Gastrocnemius medialis (tissue), 4 donors: ENCODE data around the gene KIF27.

Source experiments
- POLR2A ChIP-seq, 2 donors: fragments of 450-650 bp; IDR thresholded peaks; one replicate each; pipeline ENCODE4 v1.6.1; 2017; ENCODE audit warnings: antibody characterized with exemption in 2 of 2, mild to moderate bottlenecking in 2 of 2, moderate library complexity in 2 of 2
- TF ChIP-seq, protein P1 (sequence below), 5 experiments: fragments of 450-650 bp in 3 of 5; fragments of 200-600 bp in 2 of 5; sonication (generic) in 2 of 5; IDR thresholded peaks in 4 of 5; conservative IDR thresholded peaks in 1 of 5; 1 replicate in 4 of 5; 2 replicates in 1 of 5; pipeline ENCODE4 v1.5.1; 2016 to 2019; ENCODE audit warnings: antibody characterized with exemption in 5 of 5, mild to moderate bottlenecking in 3 of 5, moderate library complexity in 3 of 5

DNA sequence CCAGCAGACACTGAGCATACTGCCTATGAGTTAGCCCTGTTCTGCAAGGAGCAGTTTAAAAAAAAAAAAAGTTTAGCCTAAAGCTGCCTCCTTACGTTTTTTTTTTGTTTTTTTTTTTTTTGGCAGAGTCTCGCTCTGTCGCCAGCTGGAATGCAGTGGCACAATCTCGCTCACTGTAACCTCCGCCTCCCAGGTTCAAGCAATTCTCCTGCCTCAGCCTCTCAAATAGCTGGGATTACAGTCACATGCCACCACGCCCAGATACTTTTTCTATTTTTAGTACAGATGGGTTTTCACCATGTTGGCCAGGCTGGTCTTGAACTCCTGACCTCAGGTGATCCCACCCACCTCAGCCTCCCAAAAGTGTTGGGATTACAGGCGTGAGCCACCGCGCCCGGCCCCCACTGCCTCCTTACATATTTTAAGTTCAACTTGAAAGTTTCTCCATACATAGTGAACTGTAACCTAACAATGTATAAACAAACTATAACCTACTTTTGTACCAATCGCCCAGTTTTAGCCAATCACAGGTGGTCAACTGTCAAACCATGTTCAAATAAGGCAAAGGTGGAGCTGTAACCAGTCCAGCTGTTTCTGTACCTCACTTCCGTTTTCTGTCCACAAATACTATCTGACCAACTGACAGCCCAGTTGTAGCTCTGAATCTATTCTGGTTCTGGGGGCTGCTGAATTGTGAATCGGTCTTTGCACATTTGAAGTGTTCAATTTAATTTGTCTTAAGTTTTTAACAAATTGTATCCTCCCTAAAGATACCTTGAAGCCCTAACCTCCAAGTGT is 120.8 kb downstream of the KIF27 start:
- no peak for TF ChIP-seq POLR2A (IDR thresholded peaks at IDR 0.05)
- TF ChIP-seq, protein P1, sequence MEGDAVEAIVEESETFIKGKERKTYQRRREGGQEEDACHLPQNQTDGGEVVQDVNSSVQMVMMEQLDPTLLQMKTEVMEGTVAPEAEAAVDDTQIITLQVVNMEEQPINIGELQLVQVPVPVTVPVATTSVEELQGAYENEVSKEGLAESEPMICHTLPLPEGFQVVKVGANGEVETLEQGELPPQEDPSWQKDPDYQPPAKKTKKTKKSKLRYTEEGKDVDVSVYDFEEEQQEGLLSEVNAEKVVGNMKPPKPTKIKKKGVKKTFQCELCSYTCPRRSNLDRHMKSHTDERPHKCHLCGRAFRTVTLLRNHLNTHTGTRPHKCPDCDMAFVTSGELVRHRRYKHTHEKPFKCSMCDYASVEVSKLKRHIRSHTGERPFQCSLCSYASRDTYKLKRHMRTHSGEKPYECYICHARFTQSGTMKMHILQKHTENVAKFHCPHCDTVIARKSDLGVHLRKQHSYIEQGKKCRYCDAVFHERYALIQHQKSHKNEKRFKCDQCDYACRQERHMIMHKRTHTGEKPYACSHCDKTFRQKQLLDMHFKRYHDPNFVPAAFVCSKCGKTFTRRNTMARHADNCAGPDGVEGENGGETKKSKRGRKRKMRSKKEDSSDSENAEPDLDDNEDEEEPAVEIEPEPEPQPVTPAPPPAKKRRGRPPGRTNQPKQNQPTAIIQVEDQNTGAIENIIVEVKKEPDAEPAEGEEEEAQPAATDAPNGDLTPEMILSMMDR (IDR thresholded peaks at IDR 0.05 in 4 of 5, conservative IDR thresholded peaks at IDR 0.05 in 1 of 5): no peak
